Neural progenitor cell (in vitro differentiated cells): ENCODE results near the gene MAMLD1.

Experiments
- EZH2 ChIP-seq: fragments of 200-600 bp; sonication (generic); IDR thresholded peaks from 2 replicates; pipeline ENCODE4 v1.6.1; 2017; ENCODE audit warnings: antibody characterized with exemption, mild to moderate bottlenecking, moderate library complexity
- TF ChIP-seq, protein P1 (sequence below): fragments of 200-600 bp; sonication (generic); IDR thresholded peaks from 2 replicates; pipeline ENCODE4 v1.5.1; 2017; ENCODE audit warnings: antibody characterized with exemption, mild to moderate bottlenecking

DNA sequence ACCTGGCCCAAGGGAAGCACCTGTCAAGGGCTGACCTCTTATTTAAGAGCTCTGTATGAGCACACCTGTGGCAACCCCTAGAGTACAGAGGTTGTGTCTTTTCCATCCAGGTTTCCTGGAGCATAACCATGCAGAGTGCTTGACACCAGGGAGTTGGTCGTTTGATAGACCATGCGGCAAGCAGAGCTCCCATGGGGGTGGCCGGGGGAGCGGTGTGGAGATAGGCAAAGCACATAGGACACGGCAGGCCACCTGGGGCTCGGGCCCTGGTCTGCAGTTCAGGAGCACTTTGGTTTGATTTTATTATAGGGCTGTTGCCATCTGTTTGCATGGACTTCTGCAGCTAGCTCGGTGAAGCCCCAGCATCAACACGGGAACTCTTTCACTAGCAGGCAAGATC is 110.3 kb downstream of the MAMLD1 start:
- TF ChIP-seq, protein P1, sequence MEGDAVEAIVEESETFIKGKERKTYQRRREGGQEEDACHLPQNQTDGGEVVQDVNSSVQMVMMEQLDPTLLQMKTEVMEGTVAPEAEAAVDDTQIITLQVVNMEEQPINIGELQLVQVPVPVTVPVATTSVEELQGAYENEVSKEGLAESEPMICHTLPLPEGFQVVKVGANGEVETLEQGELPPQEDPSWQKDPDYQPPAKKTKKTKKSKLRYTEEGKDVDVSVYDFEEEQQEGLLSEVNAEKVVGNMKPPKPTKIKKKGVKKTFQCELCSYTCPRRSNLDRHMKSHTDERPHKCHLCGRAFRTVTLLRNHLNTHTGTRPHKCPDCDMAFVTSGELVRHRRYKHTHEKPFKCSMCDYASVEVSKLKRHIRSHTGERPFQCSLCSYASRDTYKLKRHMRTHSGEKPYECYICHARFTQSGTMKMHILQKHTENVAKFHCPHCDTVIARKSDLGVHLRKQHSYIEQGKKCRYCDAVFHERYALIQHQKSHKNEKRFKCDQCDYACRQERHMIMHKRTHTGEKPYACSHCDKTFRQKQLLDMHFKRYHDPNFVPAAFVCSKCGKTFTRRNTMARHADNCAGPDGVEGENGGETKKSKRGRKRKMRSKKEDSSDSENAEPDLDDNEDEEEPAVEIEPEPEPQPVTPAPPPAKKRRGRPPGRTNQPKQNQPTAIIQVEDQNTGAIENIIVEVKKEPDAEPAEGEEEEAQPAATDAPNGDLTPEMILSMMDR, result no peak
- TF ChIP-seq EZH2, result no peak
